Neural crest cell (in vitro differentiated cells): ENCODE data around the gene ATG2B. TPM values are rescaled to one million over a fixed set of nuclear protein-coding genes. Genes with fewer than 3 reads are reported as not detected.

ENCODE experiments used
- DNase-seq: peaks from one replicate; pipeline ENCODE4 v3.0.0; 2021; ENCODE audit warnings: low read depth, mixed read lengths, low spot score
- H3K27ac Mint-ChIP-seq: one replicate; pipeline ENCODE4 v1.8.0; 2021; ENCODE audit warnings: mild to moderate bottlenecking, mixed read lengths; ENCODE audit not compliant: unreplicated experiment
- H3K27me3 Mint-ChIP-seq: 2 replicates; pipeline ENCODE4 v1.8.0; 2021; ENCODE audit warnings: low read depth, mild to moderate bottlenecking, mixed read lengths
- H3K36me3 Mint-ChIP-seq: 2 replicates; pipeline ENCODE4 v1.8.0; 2021; ENCODE audit warnings: low read depth, mild to moderate bottlenecking, mixed read lengths
- H3K4me1 Mint-ChIP-seq: 2 replicates; pipeline ENCODE4 v1.8.0; 2021; ENCODE audit warnings: mixed read lengths
- H3K4me3 Mint-ChIP-seq: one replicate; pipeline ENCODE4 v1.8.0; 2021; ENCODE audit warnings: mild to moderate bottlenecking, mixed read lengths
- H3K9me3 Mint-ChIP-seq: 2 replicates; pipeline ENCODE4 v1.8.0; 2021; ENCODE audit warnings: mixed read lengths
- total RNA-seq: library from RNA; stranded (reverse); gene quantifications from 2 replicates; pipeline ENCODE4 v1.2.1, GENCODE V29; 2021
- TF ChIP-seq, protein P1 (sequence below): fragments of 200-600 bp; sonication (generic); conservative IDR thresholded peaks from 2 replicates; pipeline ENCODE4 v1.5.0; 2021; ENCODE audit warnings: antibody characterized with exemption, mild to moderate bottlenecking

Gene ATG2B
- total RNA-seq, 1 donor from 2014 or later = 19.5 TPM

DNA sequence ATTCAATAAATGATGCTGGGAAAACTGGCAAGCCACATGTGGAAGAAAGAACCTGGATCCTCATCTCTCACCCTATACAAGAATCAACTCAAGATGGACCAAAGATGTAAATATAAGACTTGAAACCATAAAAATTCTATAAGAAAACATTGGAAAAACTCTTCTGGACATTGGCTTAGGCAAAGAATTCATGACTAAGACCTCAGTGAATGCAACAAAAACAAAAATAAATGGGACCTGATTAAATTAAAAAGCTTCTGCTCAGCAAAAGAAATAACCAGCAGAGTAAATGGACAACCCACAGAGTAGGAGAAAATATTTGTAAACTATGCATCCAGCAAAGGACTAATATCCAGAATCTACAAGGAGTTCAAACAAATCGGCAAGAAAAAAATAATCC, 24.6 kb downstream of the ATG2B start:
- H3K9me3 Mint-ChIP-seq = peaks cover 7% of the 10 kb centered on the region
- H3K36me3 Mint-ChIP-seq = peaks cover 23% of the 10 kb centered on the region
- H3K27ac Mint-ChIP-seq = no peak overlapping the region
- TF ChIP-seq, protein P1, sequence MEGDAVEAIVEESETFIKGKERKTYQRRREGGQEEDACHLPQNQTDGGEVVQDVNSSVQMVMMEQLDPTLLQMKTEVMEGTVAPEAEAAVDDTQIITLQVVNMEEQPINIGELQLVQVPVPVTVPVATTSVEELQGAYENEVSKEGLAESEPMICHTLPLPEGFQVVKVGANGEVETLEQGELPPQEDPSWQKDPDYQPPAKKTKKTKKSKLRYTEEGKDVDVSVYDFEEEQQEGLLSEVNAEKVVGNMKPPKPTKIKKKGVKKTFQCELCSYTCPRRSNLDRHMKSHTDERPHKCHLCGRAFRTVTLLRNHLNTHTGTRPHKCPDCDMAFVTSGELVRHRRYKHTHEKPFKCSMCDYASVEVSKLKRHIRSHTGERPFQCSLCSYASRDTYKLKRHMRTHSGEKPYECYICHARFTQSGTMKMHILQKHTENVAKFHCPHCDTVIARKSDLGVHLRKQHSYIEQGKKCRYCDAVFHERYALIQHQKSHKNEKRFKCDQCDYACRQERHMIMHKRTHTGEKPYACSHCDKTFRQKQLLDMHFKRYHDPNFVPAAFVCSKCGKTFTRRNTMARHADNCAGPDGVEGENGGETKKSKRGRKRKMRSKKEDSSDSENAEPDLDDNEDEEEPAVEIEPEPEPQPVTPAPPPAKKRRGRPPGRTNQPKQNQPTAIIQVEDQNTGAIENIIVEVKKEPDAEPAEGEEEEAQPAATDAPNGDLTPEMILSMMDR = no peak
- H3K4me3 Mint-ChIP-seq = no peak overlapping the region
- H3K4me1 Mint-ChIP-seq = no peaks in the 10 kb centered on the region
- no peak for DNase-seq
- no peaks in the 10 kb centered on the region for H3K27me3 Mint-ChIP-seq

DNA sequence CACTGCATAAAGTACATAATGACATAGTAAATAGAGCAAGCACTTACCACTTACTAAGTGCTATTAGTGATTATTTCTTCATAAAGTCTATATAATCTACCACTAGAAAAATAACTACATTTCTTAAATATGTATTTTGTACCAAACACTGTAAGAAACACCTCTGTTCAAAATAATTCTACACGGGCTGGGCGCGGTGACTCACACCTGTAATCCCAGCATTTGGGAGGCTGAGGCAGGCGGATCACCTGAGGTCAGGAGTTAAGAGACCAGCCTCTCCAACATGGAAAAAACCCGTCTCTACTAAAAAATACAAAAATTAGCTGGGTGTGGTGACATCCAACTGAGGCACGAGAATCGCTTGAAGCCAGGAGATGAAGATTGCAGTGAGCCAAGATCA, 38.9 kb downstream of the ATG2B start:
- Mint-ChIP-seq H3K36me3 (no peaks in the 10 kb centered on the region), H3K4me1 (no peaks in the 10 kb centered on the region), H3K4me3 (no peak overlapping the region), H3K27me3 (no peaks in the 10 kb centered on the region), H3K27ac (no peak overlapping the region), H3K9me3 (no peaks in the 10 kb centered on the region)
- TF ChIP-seq, protein P1 = no peak
- DNase-seq = no peak

DNA sequence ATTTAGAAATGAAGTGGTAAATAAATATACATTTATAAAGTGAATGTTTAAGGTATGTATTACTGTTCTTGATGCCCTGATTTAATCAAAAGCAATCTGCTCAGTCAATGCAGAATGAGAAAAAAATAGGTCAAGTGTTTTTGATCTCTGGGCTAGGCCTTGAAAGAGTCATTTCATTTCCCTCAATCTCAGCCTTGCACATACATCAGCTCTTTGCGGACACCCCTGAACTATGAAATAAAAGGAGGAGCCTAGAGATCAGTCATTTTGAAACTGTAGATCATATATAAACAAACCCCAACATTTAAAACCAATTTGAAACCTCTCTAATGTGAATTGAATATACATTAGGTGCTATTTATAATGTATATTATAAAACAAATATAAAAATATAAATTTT, 42.5 kb downstream of the ATG2B start:
- DNase-seq = no peak
- H3K9me3 Mint-ChIP-seq = no peaks in the 10 kb centered on the region
- H3K4me3 Mint-ChIP-seq = no peak overlapping the region
- no peak overlapping the region for H3K27ac Mint-ChIP-seq
- H3K27me3 Mint-ChIP-seq = no peaks in the 10 kb centered on the region
- no peaks in the 10 kb centered on the region for H3K4me1 Mint-ChIP-seq
- TF ChIP-seq, protein P1 = no peak
- H3K36me3 Mint-ChIP-seq = peaks cover 10% of the 10 kb centered on the region

DNA sequence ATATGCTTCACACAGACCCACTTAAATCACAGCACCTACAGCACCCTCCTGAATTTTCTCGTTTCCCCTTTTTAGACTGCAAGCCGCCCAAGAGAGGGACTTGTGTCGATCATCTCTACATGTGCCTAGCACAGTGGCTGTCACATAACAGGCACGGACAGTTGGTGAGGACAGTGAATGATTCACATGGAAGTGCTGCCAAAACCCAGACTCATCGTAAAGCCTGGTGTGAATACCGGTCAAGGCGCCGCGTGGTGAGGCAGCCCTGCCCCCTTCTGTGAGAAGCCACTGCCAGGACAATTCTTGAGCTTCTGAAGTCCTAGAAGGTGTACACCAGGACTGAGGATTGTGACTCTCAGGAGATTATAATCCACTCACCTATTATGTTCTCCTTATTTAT, 44.3 kb downstream of the ATG2B start:
- H3K27ac Mint-ChIP-seq = no peak overlapping the region
- no peak overlapping the region for H3K4me3 Mint-ChIP-seq
- H3K4me1 Mint-ChIP-seq = no peaks in the 10 kb centered on the region
- H3K27me3 Mint-ChIP-seq = no peaks in the 10 kb centered on the region
- H3K36me3 Mint-ChIP-seq = peaks cover 11% of the 10 kb centered on the region
- TF ChIP-seq, protein P1 = no peak
- H3K9me3 Mint-ChIP-seq = no peaks in the 10 kb centered on the region
- DNase-seq = no peak

DNA sequence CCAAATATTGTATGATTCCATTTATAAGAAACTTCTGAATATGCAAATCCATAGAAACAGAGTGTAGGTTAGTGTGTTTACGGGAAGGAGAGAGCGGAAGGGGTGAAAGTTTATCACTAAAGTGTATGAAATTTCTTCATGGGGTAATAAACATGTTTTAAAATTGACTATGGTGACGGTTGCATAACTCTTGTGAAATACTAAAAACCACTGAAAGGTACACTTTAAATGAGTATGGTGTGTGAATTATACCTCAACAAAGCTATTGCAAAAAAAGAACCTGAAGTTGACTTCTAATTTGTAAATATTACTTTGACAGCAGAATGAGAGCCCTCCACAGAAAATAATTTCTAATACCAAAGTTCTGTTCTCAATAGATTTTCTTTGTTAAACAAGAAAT, 47.1 kb downstream of the ATG2B start:
- no peak overlapping the region for H3K4me3 Mint-ChIP-seq
- no peak overlapping the region for H3K27ac Mint-ChIP-seq
- peaks cover 14% of the 10 kb centered on the region for H3K36me3 Mint-ChIP-seq
- H3K9me3 Mint-ChIP-seq = no peaks in the 10 kb centered on the region
- TF ChIP-seq, protein P1 = no peak
- no peak for DNase-seq
- H3K4me1 Mint-ChIP-seq = no peaks in the 10 kb centered on the region
- no peaks in the 10 kb centered on the region for H3K27me3 Mint-ChIP-seq

DNA sequence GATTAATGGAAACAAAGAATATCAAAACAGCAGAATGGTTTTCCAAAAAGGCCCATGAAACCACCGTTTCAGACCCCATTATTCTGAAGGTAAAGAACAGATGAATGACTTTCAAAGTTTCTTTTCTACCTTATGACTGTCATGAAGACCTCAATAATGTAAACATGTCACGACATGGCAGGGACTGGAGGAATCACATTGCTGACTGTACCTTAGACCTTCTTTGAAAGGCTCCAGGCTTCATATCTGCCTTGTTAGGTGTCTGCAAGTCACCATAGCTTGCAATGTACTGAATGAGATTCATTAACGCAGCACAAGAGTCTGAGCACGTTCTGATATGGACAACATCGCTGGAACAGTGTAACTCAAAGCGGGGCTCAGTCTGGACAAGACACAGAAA, 52.2 kb downstream of the ATG2B start:
- Mint-ChIP-seq H3K4me3 (no peak overlapping the region), H3K4me1 (no peaks in the 10 kb centered on the region), H3K27ac (no peak overlapping the region), H3K36me3 (peaks cover 7% of the 10 kb centered on the region), H3K9me3 (no peaks in the 10 kb centered on the region), H3K27me3 (no peaks in the 10 kb centered on the region)
- TF ChIP-seq, protein P1 = no peak
- no peak for DNase-seq
